Stimulated activated CD4-positive, alpha-beta T cell treated with anti-CD3 and anti-CD28 coated beads, Interleukin-4, amount 100 ng/mL, for 1 hour (primary cell): ENCODE data around the gene EEF1AKMT3.

Source experiments
- DNase-seq: peaks from one replicate; pipeline ENCODE4 v3.0.0-alpha.2; 2020

The EEF1AKMT3 gene

GRCh38 chr12:57821474-57822214, 49.2 kb downstream of the EEF1AKMT3 start:
- DNase-seq, result no peak

GRCh38 chr12:57822392-57823130, 50.1 kb downstream of the EEF1AKMT3 start:
- DNase-seq, result no peak

- DNase-seq, result no peak
Observed at GRCh38 chr12:57823131-57823907, 50.9 kb downstream of the EEF1AKMT3 start.

DNA sequence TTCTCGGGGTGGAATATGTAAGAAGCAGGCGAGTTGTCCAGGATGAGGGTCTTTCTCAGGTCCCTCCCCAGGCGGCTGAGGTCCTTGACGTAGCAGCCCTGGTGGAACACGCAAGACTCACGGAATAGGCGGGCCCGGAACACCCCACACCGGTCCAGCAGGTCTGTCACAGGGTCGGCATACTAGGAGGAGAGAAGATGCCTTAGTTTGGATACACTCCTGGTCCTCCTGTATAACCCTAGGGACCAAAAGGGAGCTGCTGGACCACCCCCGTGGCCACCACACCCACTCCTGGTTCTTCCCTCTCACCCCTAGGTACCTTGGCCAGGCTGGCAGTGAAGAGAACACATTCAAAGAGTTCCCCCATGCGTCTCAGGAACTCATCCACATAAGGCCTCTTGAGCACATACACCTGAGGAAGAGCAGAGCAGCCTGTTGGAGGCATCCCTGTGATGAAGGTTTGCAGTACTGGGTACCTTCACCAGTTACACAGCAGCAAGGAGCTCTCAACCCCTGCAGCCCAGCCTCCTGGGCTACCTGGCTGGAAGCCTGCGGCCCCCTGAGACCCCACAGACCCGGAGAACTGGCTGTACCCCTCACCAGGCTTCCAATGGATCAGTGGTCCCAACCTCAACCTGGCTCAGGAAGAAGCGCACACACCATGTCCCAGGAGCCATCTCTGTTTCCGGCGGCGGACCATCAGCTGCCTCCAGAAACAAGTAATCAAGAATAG, 51.7 kb downstream of the EEF1AKMT3 start:
- DNase-seq, result no peak

GRCh38 chr12:57825451-57825850, 53.0 kb downstream of the EEF1AKMT3 start:
- no peak for DNase-seq

- no peak for DNase-seq
Observed at GRCh38 chr12:57826400-57826799, 54.0 kb downstream of the EEF1AKMT3 start.

- no peak for DNase-seq
Observed at GRCh38 chr12:57826966-57827365, 54.6 kb downstream of the EEF1AKMT3 start.

DNA sequence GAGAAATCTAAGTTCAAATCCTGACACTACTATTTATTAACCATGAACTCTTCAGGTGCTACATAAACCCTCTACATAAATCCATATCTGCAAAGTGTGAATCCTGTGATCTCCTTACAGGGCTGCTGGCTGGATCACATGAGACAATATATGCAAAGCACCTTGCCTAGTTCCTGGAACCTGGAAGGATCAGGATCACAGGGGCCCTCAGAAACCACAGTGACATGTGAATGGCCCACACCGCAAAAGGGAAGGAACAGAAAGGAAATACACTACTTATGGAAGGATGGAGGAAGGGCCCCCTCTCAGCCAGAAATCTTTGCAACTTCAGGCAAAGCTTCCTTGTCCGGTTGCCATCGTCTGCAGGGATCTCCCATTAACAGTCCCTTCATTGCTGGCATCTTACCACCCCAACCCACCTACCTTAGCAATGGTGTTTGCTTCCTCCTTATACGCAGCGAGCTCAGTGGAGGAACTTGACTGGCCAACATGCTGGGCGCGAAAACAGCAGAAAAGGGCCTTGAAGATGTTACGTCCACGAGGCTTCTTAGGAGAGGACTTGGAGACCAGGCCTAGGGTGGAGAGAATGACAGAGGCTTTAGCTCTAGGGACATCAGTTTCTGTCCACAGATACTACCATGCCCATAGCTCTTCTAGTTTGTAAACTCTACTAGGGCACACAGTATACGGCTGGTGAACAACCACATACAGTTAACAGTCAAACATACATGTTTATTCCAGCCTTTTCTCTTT, 56.8 kb downstream of the EEF1AKMT3 start:
- DNase-seq, result no peak

DNA sequence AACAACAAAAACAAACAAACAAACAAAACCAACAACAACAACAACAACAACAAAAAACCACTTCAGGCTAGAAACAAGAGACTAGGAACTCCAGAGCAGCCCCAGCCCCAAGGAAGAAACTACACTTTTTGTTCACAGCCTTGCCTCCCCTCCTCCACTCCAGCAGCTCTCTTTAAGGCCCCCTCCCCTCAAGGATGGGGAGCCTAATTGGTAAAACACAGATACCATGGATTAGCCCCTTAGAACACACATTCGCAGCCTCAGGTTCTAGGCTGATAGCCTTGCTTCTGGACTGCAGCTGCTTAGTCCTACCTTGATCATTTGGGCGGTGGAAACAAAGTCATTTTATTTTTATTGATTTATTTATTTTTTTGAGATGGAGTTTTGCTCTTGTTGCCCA, 58.0 kb downstream of the EEF1AKMT3 start:
- no peak for DNase-seq
